Neuronal stem cell (in vitro differentiated cells): ENCODE results near the gene PKHD1.

Source experiments
- DNase-seq: peaks from one replicate; pipeline ENCODE4 v3.0.0-alpha.2; 2013; ENCODE audit warnings: low spot score
- H2AFZ ChIP-seq: one replicate; pipeline ENCODE4 v1.6.1; 2013; ENCODE audit warnings: mild to moderate bottlenecking, low read length, inconsistent platforms
- H2AK5ac ChIP-seq: 2 replicates; pipeline ENCODE4 v1.6.1; 2013; ENCODE audit warnings: low read depth, mild to moderate bottlenecking, inconsistent platforms, low read length, moderate library complexity, mixed read lengths
- H2BK120ac ChIP-seq: 2 replicates; pipeline ENCODE4 v1.6.1; 2013; ENCODE audit warnings: low read depth, mild to moderate bottlenecking, inconsistent platforms, low read length, moderate library complexity, mixed read lengths
- H2BK12ac ChIP-seq: one replicate; pipeline ENCODE4 v1.6.1; 2013; ENCODE audit warnings: low read length, inconsistent platforms
- H2BK15ac ChIP-seq: 2 replicates; pipeline ENCODE4 v1.6.1; 2013; ENCODE audit warnings: mild to moderate bottlenecking, low read length, inconsistent platforms, mixed read lengths
- H2BK5ac ChIP-seq: one replicate; pipeline ENCODE4 v1.6.1; 2013; ENCODE audit warnings: inconsistent platforms, mild to moderate bottlenecking, low read length, moderate library complexity
- H3K14ac ChIP-seq: one replicate; pipeline ENCODE4 v1.6.1; 2013; ENCODE audit warnings: low read length, inconsistent platforms
- H3K18ac ChIP-seq: 2 replicates; pipeline ENCODE4 v1.6.1; 2013; ENCODE audit warnings: low read length, inconsistent platforms
- H3K23ac ChIP-seq: 2 replicates; pipeline ENCODE4 v1.6.1; 2013; ENCODE audit warnings: low read depth, mild to moderate bottlenecking, mixed read lengths, low read length, inconsistent platforms; ENCODE audit not compliant: poor library complexity
- H3K27ac ChIP-seq: replicated peaks from 3 replicates; pipeline ENCODE4 v1.5.1; 2013; ENCODE audit warnings: low read length, inconsistent platforms
- H3K27me3 ChIP-seq, 3 experiments: 2 replicates each; pipeline ENCODE4 v1.6.1; 2013; ENCODE audit warnings: low read length in 3 of 3, mild to moderate bottlenecking in 2 of 3, inconsistent platforms in 1 of 3, low read depth in 1 of 3, mixed read lengths in 1 of 3, moderate library complexity in 1 of 3; ENCODE audit not compliant: control insufficient read depth in 3 of 3, insufficient read depth in 3 of 3
- H3K36me3 ChIP-seq, 2 donors: replicated peaks in 1 of 2; 2 replicates each; pipeline ENCODE4 v1.6.1; 2013; ENCODE audit warnings: low read length in 2 of 2; ENCODE audit not compliant: control insufficient read depth in 2 of 2, insufficient read depth in 2 of 2
- H3K4ac ChIP-seq: 2 replicates; pipeline ENCODE4 v1.6.1; 2013; ENCODE audit warnings: inconsistent platforms, mild to moderate bottlenecking, low read length, moderate library complexity
- H3K4me1 ChIP-seq, 2 donors: 1 replicate in 1 of 2; 2 replicates in 1 of 2; pipeline ENCODE4 v1.6.1; 2013; ENCODE audit warnings: low read length in 2 of 2, low read depth in 1 of 2; ENCODE audit not compliant: control insufficient read depth in 2 of 2, insufficient read depth in 1 of 2
- H3K4me2 ChIP-seq: one replicate; pipeline ENCODE4 v1.6.1; 2013; ENCODE audit warnings: mild to moderate bottlenecking, low read length, inconsistent platforms; ENCODE audit not compliant: insufficient read depth, poor library complexity, severe bottlenecking
- H3K4me3 ChIP-seq, 2 donors: 2 replicates each; pipeline ENCODE4 v1.5.1; 2013; ENCODE audit warnings: low read length in 2 of 2, mild to moderate bottlenecking in 2 of 2, inconsistent platforms in 1 of 2, moderate library complexity in 1 of 2
- H3K79me1 ChIP-seq: one replicate; pipeline ENCODE4 v1.6.1; 2013; ENCODE audit warnings: low read depth, mild to moderate bottlenecking, inconsistent platforms, low read length, moderate library complexity
- H3K9ac ChIP-seq: one replicate; pipeline ENCODE4 v1.6.1; 2013; ENCODE audit warnings: mild to moderate bottlenecking, low read depth, low read length, inconsistent platforms; ENCODE audit not compliant: poor library complexity
- H3K9me3 ChIP-seq, 2 donors: replicated peaks in 1 of 2; 2 replicates each; pipeline versions ENCODE3 to v1.6.1; 2013; ENCODE audit warnings: low read length in 2 of 2, mild to moderate bottlenecking in 2 of 2, inconsistent platforms in 1 of 2, low read depth in 1 of 2, mixed read lengths in 1 of 2, moderate library complexity in 1 of 2; ENCODE audit not compliant: control insufficient read depth in 2 of 2, insufficient read depth in 1 of 2
- H4K8ac ChIP-seq: one replicate; pipeline ENCODE4 v1.6.1; 2013; ENCODE audit warnings: low read depth, mild to moderate bottlenecking, inconsistent platforms, low read length, moderate library complexity
- H4K91ac ChIP-seq: one replicate; pipeline ENCODE4 v1.6.1; 2013; ENCODE audit warnings: low read length, low read depth, mild to moderate bottlenecking, inconsistent platforms; ENCODE audit not compliant: poor library complexity
- WGBS, 2 donors: extraction: QIAGEN DNeasy Blood & Tissue Kit; methylation state at CpG; one replicate each; pipeline ENCODE4 v1.1.7; 2013; ENCODE audit warnings: missing lambda C conversion rate in 2 of 2, mixed read lengths in 1 of 2; ENCODE audit not compliant: insufficient read length in 2 of 2, insufficient replicate concordance in 1 of 2; ENCODE audit errors: extremely low coverage in 2 of 2; 5-methylcytosine and 5-hydroxymethylcytosine counted together

PKHD1 gene

DNA sequence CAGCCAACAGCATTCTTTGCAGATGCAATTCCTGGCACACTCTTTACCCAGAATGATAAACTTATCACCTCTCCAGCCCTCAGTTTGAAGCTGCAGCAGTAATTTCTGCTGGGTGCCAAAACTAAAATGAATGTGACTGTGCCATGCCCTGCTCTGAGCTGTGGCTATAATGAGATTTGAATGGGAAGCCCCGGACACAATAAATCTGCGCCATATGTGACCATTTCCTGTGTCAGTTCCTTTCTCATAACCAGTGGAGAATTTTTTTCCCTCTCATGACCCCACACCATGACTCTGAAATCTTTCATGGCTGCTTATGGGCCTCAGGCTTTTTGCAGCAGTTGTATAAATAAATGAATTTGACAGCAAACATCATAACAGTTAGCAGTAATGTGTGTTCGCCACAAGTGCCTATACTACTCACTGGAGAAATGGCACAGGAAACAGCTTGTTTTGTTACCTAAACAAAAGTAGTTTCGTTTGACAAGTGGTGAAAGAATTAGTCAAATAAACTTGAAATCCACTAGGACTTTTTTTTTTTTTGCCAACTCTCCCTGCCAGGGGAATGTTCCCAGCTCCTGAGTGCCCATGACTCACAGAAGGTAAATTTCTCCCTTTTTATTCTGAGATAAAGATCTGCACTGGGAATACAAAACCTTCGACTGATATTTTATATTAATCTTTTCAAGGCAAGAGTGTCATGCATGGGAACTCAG is 408.4 kb downstream of the PKHD1 start:
- Histone ChIP-seq H2BK5ac (no peak overlapping the region), H3K4me2 (no peak overlapping the region), H2AK5ac (no peak overlapping the region), H3K27me3 (no peaks in the 10 kb centered on the region), H3K79me1 (no peaks in the 10 kb centered on the region), H3K14ac (no peak overlapping the region), H4K8ac (no peak overlapping the region), H3K4me1 (peaks cover 0 to 2% of the 10 kb centered on the region in 2 donors), H3K23ac (no peak overlapping the region), H2BK12ac (no peak overlapping the region), H3K4ac (no peak overlapping the region), H2BK15ac (no peak overlapping the region), H2BK120ac (no peak overlapping the region), H3K4me3 (no peak overlapping the region), H3K36me3 (no peaks in the 10 kb centered on the region), H3K9ac (no peak overlapping the region), H3K18ac (no peak overlapping the region), H2AFZ (no peak overlapping the region), H4K91ac (no peak overlapping the region), H3K9me3 (no peaks in the 10 kb centered on the region), H3K27ac (no peak overlapping the region)
- no peak for DNase-seq
- no CpG with 5 or more reads among the region's 5 CpGs for WGBS, 2 donors

DNA sequence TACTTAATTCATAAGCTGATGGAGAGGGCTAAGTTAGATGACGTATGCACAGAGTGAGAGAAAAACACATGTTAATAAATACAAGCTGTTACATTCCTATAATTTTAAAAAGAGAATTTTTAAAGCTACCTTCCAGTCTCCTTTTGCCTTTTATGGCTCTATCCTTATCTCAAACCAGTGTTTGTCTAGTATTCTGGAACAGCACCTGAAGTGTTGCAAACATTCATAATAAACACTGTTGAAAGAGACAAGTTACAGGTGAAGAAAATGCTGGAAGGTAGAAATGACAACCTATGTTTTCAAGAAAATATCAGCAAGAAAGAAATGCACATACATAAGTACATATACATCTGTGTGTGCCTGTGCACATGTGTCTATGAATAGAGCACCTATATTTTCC is 409.1 kb downstream of the PKHD1 start:
- Histone ChIP-seq H3K23ac (no peak overlapping the region), H3K27ac (no peak overlapping the region), H3K14ac (no peak overlapping the region), H4K8ac (no peak overlapping the region), H2AFZ (no peak overlapping the region), H3K4ac (no peak overlapping the region), H3K9ac (no peak overlapping the region), H4K91ac (no peak overlapping the region), H3K27me3 (no peaks in the 10 kb centered on the region), H3K18ac (no peak overlapping the region), H2BK12ac (no peak overlapping the region), H3K4me3 (no peak overlapping the region), H2BK15ac (no peak overlapping the region), H2AK5ac (no peak overlapping the region), H2BK5ac (no peak overlapping the region), H3K4me2 (no peak overlapping the region), H2BK120ac (no peak overlapping the region), H3K79me1 (no peaks in the 10 kb centered on the region), H3K4me1 (peaks cover 0 to 2% of the 10 kb centered on the region in 2 donors), H3K9me3 (no peaks in the 10 kb centered on the region), H3K36me3 (no peaks in the 10 kb centered on the region)
- WGBS, 2 donors, result no CpG with 5 or more reads among the region's 1 CpG
- DNase-seq, result no peak

DNA sequence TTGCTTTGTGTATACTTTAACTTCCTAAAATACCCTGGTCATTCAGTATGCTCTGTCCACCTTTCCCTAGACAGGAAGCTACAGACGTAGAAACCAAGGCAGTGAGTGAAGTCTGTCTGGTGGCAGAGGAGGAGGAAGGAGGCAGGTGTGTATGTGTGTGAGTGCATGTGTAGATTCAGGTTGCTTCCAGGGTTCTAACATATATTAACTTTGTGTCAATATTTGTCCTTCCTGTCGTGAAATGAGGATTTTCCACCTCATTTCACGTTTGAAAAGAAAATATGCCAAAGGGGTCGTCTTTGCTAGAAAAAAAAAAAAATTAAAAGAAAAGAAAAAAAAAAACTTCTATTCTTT is 411.5 kb downstream of the PKHD1 start:
- Histone ChIP-seq H3K4me3 (no peak overlapping the region), H4K8ac (no peak overlapping the region), H3K27ac (no peak overlapping the region), H3K9ac (no peak overlapping the region), H3K36me3 (no peaks in the 10 kb centered on the region), H2AK5ac (no peak overlapping the region), H4K91ac (no peak overlapping the region), H2BK120ac (no peak overlapping the region), H2BK12ac (no peak overlapping the region), H3K79me1 (no peaks in the 10 kb centered on the region), H3K4me1 (peaks cover 0 to 2% of the 10 kb centered on the region in 2 donors), H3K9me3 (no peaks in the 10 kb centered on the region), H2BK15ac (no peak overlapping the region), H3K23ac (no peak overlapping the region), H3K4ac (no peak overlapping the region), H2AFZ (no peak overlapping the region), H3K14ac (no peak overlapping the region), H3K27me3 (no peaks in the 10 kb centered on the region), H2BK5ac (no peak overlapping the region), H3K18ac (no peak overlapping the region), H3K4me2 (no peak overlapping the region)
- no peak for DNase-seq
- WGBS, 2 donors, result no CpG with 5 or more reads among the region's 4 CpGs

DNA sequence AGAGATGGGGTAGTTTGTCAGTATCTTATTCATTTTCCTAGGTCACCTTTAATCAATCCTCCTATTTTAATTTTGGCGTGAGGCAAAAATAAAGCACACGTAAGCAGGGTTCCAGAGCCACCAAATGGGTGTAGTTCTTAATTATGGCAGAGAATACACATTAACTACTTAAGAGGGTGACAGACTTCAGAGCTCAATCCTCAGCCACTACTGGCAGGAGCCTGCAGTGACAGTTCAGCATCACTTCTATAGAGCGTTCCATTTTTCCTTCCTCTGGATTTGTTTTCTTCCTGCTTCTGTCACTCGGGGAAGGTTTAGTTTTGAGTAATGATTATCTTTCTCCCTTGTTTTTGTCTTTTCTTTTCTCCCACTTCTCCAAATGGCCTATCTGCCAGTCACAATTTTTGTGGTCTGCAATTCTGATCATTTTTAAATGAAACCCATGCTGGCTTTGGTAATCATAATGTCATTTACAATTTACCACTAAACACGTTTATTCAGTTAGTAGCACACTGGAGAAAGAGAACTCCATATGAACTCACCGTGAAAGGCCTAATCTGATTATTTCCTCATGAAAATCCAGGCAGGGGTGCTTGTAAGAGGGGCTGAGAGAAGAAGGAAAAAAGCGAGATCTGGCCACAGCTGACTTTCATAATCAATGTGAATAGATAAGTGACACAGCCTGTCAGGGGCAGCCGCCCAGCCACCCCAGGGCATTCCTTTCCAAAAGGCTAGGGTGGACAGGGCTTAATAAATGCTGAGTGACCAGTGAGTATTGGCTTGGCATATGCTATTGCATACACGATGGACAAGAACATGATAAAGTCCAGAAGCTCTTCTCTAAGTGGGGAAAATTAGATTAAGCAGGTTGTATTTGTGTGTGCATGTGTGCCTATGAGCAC is 412.1 kb downstream of the PKHD1 start:
- Histone ChIP-seq H3K27me3 (no peaks in the 10 kb centered on the region), H2AK5ac (no peak overlapping the region), H3K14ac (no peak overlapping the region), H4K8ac (no peak overlapping the region), H3K27ac (no peak overlapping the region), H3K4me2 (no peak overlapping the region), H3K18ac (no peak overlapping the region), H4K91ac (no peak overlapping the region), H2BK12ac (no peak overlapping the region), H3K36me3 (no peaks in the 10 kb centered on the region), H2BK15ac (no peak overlapping the region), H2BK120ac (no peak overlapping the region), H3K4me3 (no peak overlapping the region), H3K23ac (no peak overlapping the region), H3K79me1 (no peaks in the 10 kb centered on the region), H3K9me3 (no peaks in the 10 kb centered on the region), H3K4ac (no peak overlapping the region), H2AFZ (no peak overlapping the region), H3K9ac (no peak overlapping the region), H3K4me1 (peaks cover 0 to 2% of the 10 kb centered on the region in 2 donors), H2BK5ac (no peak overlapping the region)
- no CpG with 5 or more reads among the region's 9 CpGs for whole genome bisulfite sequencing, 2 donors
- no peak for DNase-seq
